ENCODE results near the gene INSYN1. TPM values are rescaled to one million over a fixed set of nuclear protein-coding genes. Genes with fewer than 3 reads are reported as not detected.

Gene INSYN1
- total RNA-seq, 4 donors from 2014 or later = 2.7 to 11.6 (median 7.7) TPM

DNA sequence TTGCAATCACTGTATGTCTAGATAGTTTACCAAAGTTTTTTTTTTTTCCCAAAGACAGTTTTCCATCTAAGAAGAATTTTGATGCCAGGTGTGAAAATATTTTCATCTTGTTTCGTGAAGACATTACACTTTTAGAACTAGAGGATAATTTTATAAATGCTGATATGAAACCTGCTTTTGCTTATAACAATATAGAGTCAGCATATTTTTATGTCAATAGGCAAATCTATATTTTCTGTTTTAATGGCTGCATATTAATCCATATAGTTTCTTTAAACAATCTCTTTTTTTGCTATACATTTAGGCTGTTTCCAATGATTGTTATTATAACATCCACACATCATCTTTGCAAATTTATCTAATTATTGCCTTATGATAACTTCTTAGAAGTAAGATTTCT lies 12.6 kb upstream of the INSYN1 start:
- intact Hi-C loops (cut with DNase I; ENCODE audit: low total_unique reads) (no loop called here), in situ Hi-C loops (cut with MboI; ENCODE audit: low sequenced_read_pairs in 4 of 4) (no loop called here)
- Histone ChIP-seq H3K36me3 (no peaks in the 10 kb centered on the region), H3K27me3 (peaks cover 0 to 5% (median 0%) of the 10 kb centered on the region in 3 donors), H3K4me1 (no peaks in the 10 kb centered on the region), H3K27ac (no peak overlapping the region), H3K9me3 (no peaks in the 10 kb centered on the region), H3K4me3 (no peak overlapping the region)
- DNase-seq (no peak), ATAC-seq (no peak)
- no peak for TF ChIP-seq POLR2A (IDR thresholded peaks at IDR 0.05)
- TF ChIP-seq, protein P1, sequence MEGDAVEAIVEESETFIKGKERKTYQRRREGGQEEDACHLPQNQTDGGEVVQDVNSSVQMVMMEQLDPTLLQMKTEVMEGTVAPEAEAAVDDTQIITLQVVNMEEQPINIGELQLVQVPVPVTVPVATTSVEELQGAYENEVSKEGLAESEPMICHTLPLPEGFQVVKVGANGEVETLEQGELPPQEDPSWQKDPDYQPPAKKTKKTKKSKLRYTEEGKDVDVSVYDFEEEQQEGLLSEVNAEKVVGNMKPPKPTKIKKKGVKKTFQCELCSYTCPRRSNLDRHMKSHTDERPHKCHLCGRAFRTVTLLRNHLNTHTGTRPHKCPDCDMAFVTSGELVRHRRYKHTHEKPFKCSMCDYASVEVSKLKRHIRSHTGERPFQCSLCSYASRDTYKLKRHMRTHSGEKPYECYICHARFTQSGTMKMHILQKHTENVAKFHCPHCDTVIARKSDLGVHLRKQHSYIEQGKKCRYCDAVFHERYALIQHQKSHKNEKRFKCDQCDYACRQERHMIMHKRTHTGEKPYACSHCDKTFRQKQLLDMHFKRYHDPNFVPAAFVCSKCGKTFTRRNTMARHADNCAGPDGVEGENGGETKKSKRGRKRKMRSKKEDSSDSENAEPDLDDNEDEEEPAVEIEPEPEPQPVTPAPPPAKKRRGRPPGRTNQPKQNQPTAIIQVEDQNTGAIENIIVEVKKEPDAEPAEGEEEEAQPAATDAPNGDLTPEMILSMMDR (IDR thresholded peaks at IDR 0.05 in 4 of 5, conservative IDR thresholded peaks at IDR 0.05 in 1 of 5) = no peak

DNA sequence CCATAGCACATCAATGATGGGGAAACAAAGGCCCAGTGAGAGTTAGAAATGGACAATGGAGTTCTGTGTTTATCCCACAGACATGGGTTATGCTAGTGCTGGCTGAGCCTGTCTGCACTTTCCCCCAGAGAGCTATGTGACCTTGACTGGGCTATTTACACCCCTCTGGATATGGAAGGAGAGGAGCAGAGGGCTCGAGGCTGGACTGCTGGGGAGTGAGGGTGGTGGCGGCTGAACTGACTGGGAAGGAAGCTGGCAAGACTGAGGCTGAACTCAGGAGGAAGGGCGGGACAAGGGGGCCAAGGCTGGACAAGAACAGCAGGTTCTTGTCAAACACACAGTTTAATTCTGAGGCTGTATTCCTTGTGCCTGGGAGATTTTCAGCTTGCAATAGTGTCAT lies 10.8 kb upstream of the INSYN1 start:
- ATAC-seq (no peak), DNase-seq (no peak)
- Histone ChIP-seq H3K36me3 (no peaks in the 10 kb centered on the region), H3K9me3 (no peaks in the 10 kb centered on the region), H3K27ac (no peak overlapping the region), H3K27me3 (peaks cover under 1 to 14% (median 5%) of the 10 kb centered on the region in 3 donors), H3K4me1 (no peaks in the 10 kb centered on the region), H3K4me3 (no peak overlapping the region)
- intact Hi-C loops (cut with DNase I; ENCODE audit: low total_unique reads) = no loop called here
- TF ChIP-seq, protein P1 (IDR thresholded peaks at IDR 0.05 in 4 of 5, conservative IDR thresholded peaks at IDR 0.05 in 1 of 5) = no peak
- TF ChIP-seq POLR2A (IDR thresholded peaks at IDR 0.05) = no peak
- in situ Hi-C loops (cut with MboI; ENCODE audit: low sequenced_read_pairs in 4 of 4) = no loop called here

DNA sequence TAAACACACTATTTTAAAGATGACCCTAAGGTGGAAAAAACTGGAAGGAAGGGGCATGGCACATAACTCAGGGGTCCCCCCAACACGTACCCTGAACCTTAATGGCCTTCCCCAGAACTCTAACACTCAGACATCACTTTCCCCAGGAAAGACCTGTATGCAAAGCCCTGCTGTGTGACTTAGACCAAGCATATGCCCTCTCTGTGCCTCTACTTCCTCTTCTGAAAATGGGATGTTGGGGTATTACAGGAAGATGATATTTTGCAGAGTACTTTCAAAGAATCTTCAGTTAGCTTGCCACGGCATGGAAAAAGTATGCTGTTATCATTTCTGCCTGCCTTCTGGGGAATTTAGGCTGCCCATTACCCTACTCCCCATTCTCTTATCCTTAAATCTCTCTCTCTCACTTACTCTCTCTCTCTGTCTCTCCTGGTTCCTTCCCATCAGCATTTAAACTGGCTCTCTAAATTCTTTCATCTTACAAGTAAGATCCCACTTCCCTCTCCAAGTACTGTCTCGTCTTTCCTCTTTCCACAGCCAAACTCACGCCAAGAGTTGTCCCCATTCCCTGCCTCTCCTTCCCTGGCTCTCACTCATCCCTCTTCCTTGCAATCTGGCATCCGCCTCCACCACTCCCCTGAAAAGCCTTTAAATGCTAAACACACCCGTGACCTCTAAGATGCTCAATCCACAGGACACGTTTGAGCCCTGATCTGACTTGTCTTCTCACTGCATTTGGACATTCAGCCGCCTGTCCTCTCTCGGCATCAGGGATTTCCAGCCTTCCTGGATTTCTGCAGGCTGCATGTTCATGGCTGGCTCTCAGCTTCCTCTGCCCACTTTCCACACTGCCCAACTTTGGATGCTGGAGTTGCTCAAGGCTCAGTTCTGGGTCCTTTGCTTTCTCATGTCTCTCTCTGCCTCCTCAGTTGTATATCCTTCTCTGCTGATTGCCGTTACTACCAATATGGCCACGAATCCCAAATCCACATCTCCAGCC lies 7.5 kb upstream of the INSYN1 start:
- H3K27me3 ChIP-seq = peaks cover 5 to 20% (median 6%) of the 10 kb centered on the region in 3 donors
- intact Hi-C loops (cut with DNase I; ENCODE audit: low total_unique reads) (no loop called here), in situ Hi-C loops (cut with MboI; ENCODE audit: low sequenced_read_pairs in 4 of 4) (no loop called here)
- no peak overlapping the region for H3K4me3 ChIP-seq
- ATAC-seq = no peak
- no peak for TF ChIP-seq POLR2A (IDR thresholded peaks at IDR 0.05)
- TF ChIP-seq, protein P1 (IDR thresholded peaks at IDR 0.05 in 4 of 5, conservative IDR thresholded peaks at IDR 0.05 in 1 of 5) = no peak
- DNase-seq = no peak
- no peak overlapping the region for H3K27ac ChIP-seq
- no peaks in the 10 kb centered on the region for H3K9me3 ChIP-seq
- no peaks in the 10 kb centered on the region for H3K36me3 ChIP-seq
- H3K4me1 ChIP-seq = no peaks in the 10 kb centered on the region

DNA sequence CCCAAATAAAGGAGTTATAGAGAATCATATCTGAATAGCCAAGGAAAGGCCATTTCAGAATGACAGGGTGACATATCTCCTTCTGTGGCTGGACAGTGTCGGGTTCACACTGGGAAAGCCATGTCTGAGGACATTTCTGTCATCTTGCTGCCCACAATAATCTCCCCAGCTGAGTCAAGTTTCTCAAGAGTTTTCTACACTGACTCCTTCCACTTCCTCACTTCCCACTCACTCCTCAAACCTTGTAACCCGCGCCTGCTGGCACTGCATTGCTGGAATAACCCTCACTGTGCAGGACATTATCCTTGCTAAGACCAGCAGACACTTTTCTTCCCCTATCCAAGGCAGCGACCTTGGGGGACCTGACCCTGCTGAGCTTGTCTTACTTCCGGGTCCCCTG lies 5.3 kb upstream of the INSYN1 start:
- Histone ChIP-seq H3K36me3 (no peaks in the 10 kb centered on the region), H3K4me3 (no peak overlapping the region), H3K27ac (no peak overlapping the region), H3K27me3 (peaks cover 5 to 20% (median 10%) of the 10 kb centered on the region in 3 donors), H3K9me3 (no peaks in the 10 kb centered on the region), H3K4me1 (no peaks in the 10 kb centered on the region)
- in situ Hi-C loops (cut with MboI; ENCODE audit: low sequenced_read_pairs in 4 of 4) (no loop called here), intact Hi-C loops (cut with DNase I; ENCODE audit: low total_unique reads) (no loop called here)
- DNase-seq = no peak
- no peak for ATAC-seq
- no peak for TF ChIP-seq POLR2A (IDR thresholded peaks at IDR 0.05)
- TF ChIP-seq, protein P1 (IDR thresholded peaks at IDR 0.05 in 4 of 5, conservative IDR thresholded peaks at IDR 0.05 in 1 of 5) = no peak
